ENCODE measurements around the gene DLG5.

- TF ChIP-seq CTCF (tag by site-specific recombination; IDR thresholded peaks at IDR 0.05), result no peak
- TF ChIP-seq REST (tag by site-specific recombination; IDR thresholded peaks at IDR 0.05), result no peak
- no peak for TF ChIP-seq ZNF580 (tag by site-specific recombination; IDR thresholded peaks at IDR 0.05)
- no peak for TF ChIP-seq PRDM10 (tag by site-specific recombination; IDR thresholded peaks at IDR 0.05)
- TF ChIP-seq ZBTB11 (tag by site-specific recombination; conservative IDR thresholded peaks at IDR 0.05; ENCODE audit: low read depth), result no peak
- no peak for TF ChIP-seq ZNF571 (tag by site-specific recombination; IDR thresholded peaks at IDR 0.05)
- TF ChIP-seq ZNF140 (tag by site-specific recombination; IDR thresholded peaks at IDR 0.05), result no peak
- TF ChIP-seq ELK4 (IDR thresholded peaks at IDR 0.05; ENCODE audit: borderline replicate concordance, low read depth, low read length), result no peak
These were observed 28.6 kb upstream of the DLG5 start for GRCh38 chr10:77955136-77955535.

Measured in HEK293 (cell line).